HFFc6 (cell line): ENCODE results near the gene PPP1R9A. TPM values are rescaled to one million over a fixed set of nuclear protein-coding genes. Genes with fewer than 3 reads are reported as not detected.

Source experiments
- DNase-seq: peaks from one replicate; pipeline ENCODE4 v3.0.0-alpha.2; 2018
- H3K27ac Mint-ChIP-seq: 2 replicates; pipeline ENCODE4 v1.8.0; 2020; ENCODE audit warnings: mild to moderate bottlenecking, mixed read lengths
- H3K27me3 Mint-ChIP-seq: 2 replicates; pipeline ENCODE4 v1.8.0; 2021; ENCODE audit warnings: mild to moderate bottlenecking, moderate library complexity, mixed read lengths; ENCODE audit not compliant: insufficient read depth
- H3K36me3 Mint-ChIP-seq: 2 replicates; pipeline ENCODE4 v1.8.0; 2021; ENCODE audit warnings: low read depth, mixed read lengths
- H3K4me1 Mint-ChIP-seq: 2 replicates; pipeline ENCODE4 v1.8.0; 2020; ENCODE audit warnings: low read depth, mixed read lengths
- H3K4me3 Mint-ChIP-seq: 2 replicates; pipeline ENCODE4 v1.8.0; 2020; ENCODE audit warnings: mild to moderate bottlenecking, moderate library complexity, mixed read lengths
- H3K9me3 Mint-ChIP-seq: 2 replicates; pipeline ENCODE4 v1.8.0; 2020; ENCODE audit warnings: mild to moderate bottlenecking, mixed read lengths
- total RNA-seq, 6 experiments: library from RNA; stranded (reverse); fragmentation: NEBNext Ultra II Directional; extraction: Animal tissue kit (Norgen Biotek cat#: 25700); gene quantifications; 2 replicates in 1 of 6; 3 replicates in 5 of 6; pipeline ENCODE4 v1.2.3, GENCODE V29; 2021
- TF ChIP-seq, protein P1 (sequence below): fragments of 200-600 bp; sonication (generic); IDR thresholded peaks from 2 replicates; pipeline ENCODE4 v1.5.0; 2021; ENCODE audit warnings: antibody characterized with exemption, mild to moderate bottlenecking

PPP1R9A gene
- total RNA-seq, 6 experiments from 2014 or later = not detected

DNA sequence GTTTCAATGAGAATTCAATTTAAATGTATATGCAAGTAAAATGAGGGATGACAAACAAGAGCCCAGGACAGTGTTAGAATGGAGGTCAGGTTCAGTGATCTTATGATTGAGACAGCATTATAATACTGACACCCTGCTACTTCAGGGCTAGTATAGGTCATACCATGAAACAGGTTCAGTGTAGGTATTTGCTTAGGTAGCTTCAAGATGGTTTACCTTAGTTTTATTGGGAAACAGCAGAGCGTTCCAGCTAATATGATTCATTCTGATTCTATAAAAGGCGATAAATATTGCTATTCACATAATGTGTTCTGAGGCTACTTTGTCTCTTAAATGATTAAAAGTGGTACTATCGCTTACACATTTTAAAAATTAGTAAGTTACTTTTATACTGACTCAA, 203.3 kb downstream of the PPP1R9A start:
- Mint-ChIP-seq H3K4me3 (no peak overlapping the region), H3K36me3 (no peaks in the 10 kb centered on the region), H3K9me3 (no peaks in the 10 kb centered on the region; the same call in 1 of the 2 replicates), H3K27me3 (no peaks in the 10 kb centered on the region; the same call in 1 of the 2 replicates), H3K27ac (no peak overlapping the region), H3K4me1 (no peaks in the 10 kb centered on the region)
- TF ChIP-seq, protein P1, sequence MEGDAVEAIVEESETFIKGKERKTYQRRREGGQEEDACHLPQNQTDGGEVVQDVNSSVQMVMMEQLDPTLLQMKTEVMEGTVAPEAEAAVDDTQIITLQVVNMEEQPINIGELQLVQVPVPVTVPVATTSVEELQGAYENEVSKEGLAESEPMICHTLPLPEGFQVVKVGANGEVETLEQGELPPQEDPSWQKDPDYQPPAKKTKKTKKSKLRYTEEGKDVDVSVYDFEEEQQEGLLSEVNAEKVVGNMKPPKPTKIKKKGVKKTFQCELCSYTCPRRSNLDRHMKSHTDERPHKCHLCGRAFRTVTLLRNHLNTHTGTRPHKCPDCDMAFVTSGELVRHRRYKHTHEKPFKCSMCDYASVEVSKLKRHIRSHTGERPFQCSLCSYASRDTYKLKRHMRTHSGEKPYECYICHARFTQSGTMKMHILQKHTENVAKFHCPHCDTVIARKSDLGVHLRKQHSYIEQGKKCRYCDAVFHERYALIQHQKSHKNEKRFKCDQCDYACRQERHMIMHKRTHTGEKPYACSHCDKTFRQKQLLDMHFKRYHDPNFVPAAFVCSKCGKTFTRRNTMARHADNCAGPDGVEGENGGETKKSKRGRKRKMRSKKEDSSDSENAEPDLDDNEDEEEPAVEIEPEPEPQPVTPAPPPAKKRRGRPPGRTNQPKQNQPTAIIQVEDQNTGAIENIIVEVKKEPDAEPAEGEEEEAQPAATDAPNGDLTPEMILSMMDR = no peak
- no peak for DNase-seq

DNA sequence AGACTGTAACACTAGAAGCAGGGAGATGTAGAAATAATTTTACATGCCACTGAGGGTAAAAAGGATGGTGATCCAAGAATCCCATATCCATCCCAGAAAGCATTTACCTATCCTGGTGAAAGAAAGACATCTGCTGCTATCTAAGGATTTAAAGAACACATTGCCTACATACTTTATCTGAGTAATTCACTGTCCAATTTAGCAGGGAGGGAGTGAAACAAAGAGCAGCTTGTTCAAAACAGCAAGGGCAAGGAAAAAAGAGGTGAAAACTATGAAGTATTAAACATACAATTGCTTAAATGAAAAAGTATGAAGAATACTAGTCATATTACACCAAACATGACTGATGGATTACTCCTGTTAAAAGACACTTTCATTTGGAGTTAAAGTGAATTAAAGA, 206.2 kb downstream of the PPP1R9A start:
- Mint-ChIP-seq H3K4me3 (no peak overlapping the region), H3K36me3 (no peaks in the 10 kb centered on the region), H3K27ac (no peak overlapping the region), H3K27me3 (no peaks in the 10 kb centered on the region; the same call in 1 of the 2 replicates), H3K9me3 (no peaks in the 10 kb centered on the region; the same call in 1 of the 2 replicates), H3K4me1 (no peaks in the 10 kb centered on the region)
- no peak for DNase-seq
- TF ChIP-seq, protein P1 = no peak

DNA sequence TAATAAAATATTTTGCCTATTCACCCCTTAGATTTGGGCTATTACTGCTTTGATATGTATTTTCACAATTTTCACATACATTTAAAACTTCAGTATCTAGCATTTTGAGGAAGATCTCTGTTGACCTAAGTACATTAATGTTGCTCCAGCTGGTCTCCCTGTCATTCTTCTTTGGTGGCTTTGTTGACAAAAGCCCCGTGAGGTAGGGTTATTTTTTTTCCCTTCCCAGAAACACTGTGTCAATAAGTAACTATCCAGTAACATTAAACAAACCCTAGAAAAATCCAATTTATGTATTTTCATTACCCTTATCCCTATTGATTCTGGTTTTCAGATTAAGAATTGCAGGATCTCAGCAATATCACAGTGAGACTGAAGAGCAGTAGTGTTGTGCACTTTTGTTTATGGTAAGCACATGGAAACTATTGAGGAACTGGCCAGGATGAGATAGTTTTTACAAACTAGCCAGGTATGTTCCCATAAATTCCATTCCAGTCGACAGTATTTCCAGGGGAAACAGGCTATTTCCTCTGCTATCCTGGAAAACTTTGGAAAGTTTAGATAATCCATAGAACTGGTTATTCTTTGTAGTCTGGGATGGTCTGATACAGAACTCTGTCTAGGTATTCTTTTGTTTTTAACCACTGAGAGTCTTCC, 218.8 kb downstream of the PPP1R9A start:
- no peaks in the 10 kb centered on the region for H3K4me1 Mint-ChIP-seq
- no peak overlapping the region for H3K4me3 Mint-ChIP-seq
- TF ChIP-seq, protein P1 = no peak
- peaks cover 6% of the 10 kb centered on the region for H3K9me3 Mint-ChIP-seq
- H3K36me3 Mint-ChIP-seq = no peaks in the 10 kb centered on the region
- no peaks in the 10 kb centered on the region for H3K27me3 Mint-ChIP-seq
- no peak for DNase-seq
- no peak overlapping the region for H3K27ac Mint-ChIP-seq

DNA sequence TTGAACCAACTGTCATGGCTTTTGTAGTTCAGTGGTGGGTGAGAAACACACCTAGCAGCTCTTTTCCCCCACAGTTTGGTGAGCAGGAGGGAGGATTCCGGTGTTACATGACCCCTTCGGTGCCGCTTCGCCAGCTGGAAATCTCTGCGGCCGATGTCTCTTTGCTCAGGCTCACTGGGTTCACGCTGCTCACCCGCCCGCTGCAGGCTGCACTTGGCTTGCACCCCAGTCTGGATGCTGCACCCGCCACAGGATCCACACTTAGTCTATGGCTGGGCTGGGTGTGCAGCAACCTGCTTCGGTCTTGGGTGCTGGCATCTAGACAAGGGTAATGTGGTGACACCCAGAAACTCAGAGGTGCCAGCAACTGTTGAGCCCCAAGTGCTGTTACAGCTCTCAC, 225.1 kb downstream of the PPP1R9A start:
- Mint-ChIP-seq H3K9me3 (peaks cover 24% of the 10 kb centered on the region), H3K27me3 (no peaks in the 10 kb centered on the region), H3K27ac (no peak overlapping the region), H3K36me3 (no peaks in the 10 kb centered on the region), H3K4me3 (no peak overlapping the region), H3K4me1 (no peaks in the 10 kb centered on the region)
- TF ChIP-seq, protein P1 = no peak
- no peak for DNase-seq

DNA sequence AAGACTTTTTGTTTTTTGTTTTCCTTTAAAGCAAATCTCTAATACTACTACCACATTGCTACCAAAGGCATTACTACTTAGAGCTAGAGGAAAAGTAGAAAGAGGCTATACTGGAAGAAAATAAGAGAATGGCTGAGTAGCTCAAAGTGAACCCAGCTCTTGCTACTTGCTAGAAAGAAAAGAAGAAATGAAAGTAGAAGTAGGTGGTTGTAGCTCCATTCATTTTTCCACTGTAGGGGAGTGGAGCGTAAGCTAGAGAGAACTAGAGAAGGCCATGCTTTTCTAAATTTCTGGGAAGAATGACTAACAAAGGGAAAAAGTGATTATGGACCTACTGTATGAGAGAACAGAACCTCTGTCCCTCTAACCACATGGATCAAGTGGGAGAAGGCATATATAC, 232.5 kb downstream of the PPP1R9A start:
- no peaks in the 10 kb centered on the region for H3K27me3 Mint-ChIP-seq
- H3K4me1 Mint-ChIP-seq = no peaks in the 10 kb centered on the region
- H3K4me3 Mint-ChIP-seq = no peak overlapping the region
- TF ChIP-seq, protein P1 = no peak
- no peaks in the 10 kb centered on the region for H3K9me3 Mint-ChIP-seq
- H3K36me3 Mint-ChIP-seq = no peaks in the 10 kb centered on the region
- no peak for DNase-seq
- no peak overlapping the region for H3K27ac Mint-ChIP-seq
